Activated CD8-positive, alpha-beta memory T cell treated with anti-CD3 and anti-CD28 coated beads for 36 hours (primary cell): ENCODE measurements around the gene MKI67. TPM values are rescaled to one million over a fixed set of nuclear protein-coding genes. Genes with fewer than 3 reads are reported as not detected.

ENCODE experiments used
- CTCF ChIA-PET: fragments of 350-600 bp; sonication (Branson Sonifier 250); formaldehyde crosslinking; loops from one replicate; lab custom pipeline; 2021; ENCODE audit warnings: antibody characterized with exemption; lab: Charles Lee
- POLR2A ChIA-PET: fragments of 350-600 bp; sonication (Branson Sonifier 250); formaldehyde crosslinking; loops from one replicate; lab custom pipeline; 2021; ENCODE audit warnings: antibody characterized with exemption; lab: Charles Lee
- total RNA-seq, 2 experiments: library from RNA; stranded (reverse); gene quantifications; one replicate each; pipeline ENCODE4 v1.2.3, GENCODE V29; 2021

MKI67 gene
- total RNA-seq, 2 experiments from 2014 or later = 129 to 135 TPM

- ChIA-PET CTCF (interaction anchor here (1.2 to 1.4 kb wide), 2 partner anchors 66 to 172 kb away, joined by 3 to 5 read pairs; no protein-coding TSS in a partner anchor), POLR2A (no interaction called here)
These were observed 48.9 kb downstream of the MKI67 start for GRCh38 chr10:128077155-128077875.

- ChIA-PET CTCF (interaction anchor here (1.7 to 2.9 kb wide), 2 partner anchors 9 to 39 kb away, joined by 3 to 12 read pairs; no protein-coding TSS in a partner anchor), POLR2A (no interaction called here)
These were observed 51.6 kb downstream of the MKI67 start for GRCh38 chr10:128074589-128074988.

- POLR2A ChIA-PET = no interaction called here
- CTCF ChIA-PET = interaction anchor here (1.7 to 2.9 kb wide), 2 partner anchors 10 to 39 kb away, joined by 3 to 12 read pairs; no protein-coding TSS in a partner anchor
These were observed 52.3 kb downstream of the MKI67 start for GRCh38 chr10:128073890-128074289.

- CTCF ChIA-PET = interaction anchor here (1.7 to 2.9 kb wide), 2 partner anchors 11 to 38 kb away, joined by 3 to 12 read pairs; no protein-coding TSS in a partner anchor
- POLR2A ChIA-PET = no interaction called here
These were observed 53.1 kb downstream of the MKI67 start for GRCh38 chr10:128072941-128073645.

- CTCF ChIA-PET = interaction anchor here (1.5 to 1.9 kb wide), 3 partner anchors 37 to 106 kb away, joined by 4 to 6 read pairs (median 5); no protein-coding TSS in a partner anchor
- POLR2A ChIA-PET = no interaction called here
These were observed 54.2 kb downstream of the MKI67 start for GRCh38 chr10:128072046-128072445.

GRCh38 chr10:128071417-128071782 is 54.8 kb downstream of the MKI67 start:
- POLR2A ChIA-PET = no interaction called here
- CTCF ChIA-PET = interaction anchor here (0.9 to 1.9 kb wide), 4 partner anchors 36 to 107 kb away, joined by 3 to 6 read pairs (median 4); no protein-coding TSS in a partner anchor

- CTCF ChIA-PET = interaction anchor here (0.9 to 3.6 kb wide), 11 partner anchors 23 to 165 kb away, joined by 3 to 71 read pairs (median 10); partner anchors contain the start of gene PTPRE
- POLR2A ChIA-PET = no interaction called here
These were observed 55.4 kb downstream of the MKI67 start for GRCh38 chr10:128070721-128071416.

- ChIA-PET CTCF (interaction anchor here (1.1 to 3.6 kb wide), 11 partner anchors 22 to 164 kb away, joined by 3 to 71 read pairs (median 10); partner anchors contain the start of gene PTPRE), POLR2A (no interaction called here)
These were observed 56.1 kb downstream of the MKI67 start for GRCh38 chr10:128070161-128070560.

GRCh38 chr10:128069351-128070051 is 56.7 kb downstream of the MKI67 start:
- CTCF ChIA-PET = interaction anchor here (0.7 to 3.6 kb wide), 27 partner anchors 9 to 163 kb away, joined by 3 to 71 read pairs (median 5); partner anchors contain the start of gene PTPRE
- POLR2A ChIA-PET = interaction anchor here (1.4 kb wide), 1 partner anchor 22 kb away, joined by 6 read pairs; no protein-coding TSS in a partner anchor

GRCh38 chr10:128068398-128069285 is 57.6 kb downstream of the MKI67 start:
- CTCF ChIA-PET = interaction anchor here (0.7 to 3.6 kb wide), 27 partner anchors 8 to 162 kb away, joined by 3 to 71 read pairs (median 5); partner anchors contain the start of gene PTPRE
- POLR2A ChIA-PET = interaction anchor here (1.4 kb wide), 1 partner anchor 21 kb away, joined by 6 read pairs; no protein-coding TSS in a partner anchor

- CTCF ChIA-PET = interaction anchor here (2.5 to 3.6 kb wide), 2 partner anchors 20 to 33 kb away, joined by 22 to 71 read pairs; no protein-coding TSS in a partner anchor
- POLR2A ChIA-PET = no interaction called here
These were observed 58.4 kb downstream of the MKI67 start for GRCh38 chr10:128067691-128068397.

GRCh38 chr10:128066870-128067382 is 59.3 kb downstream of the MKI67 start:
- POLR2A ChIA-PET = no interaction called here

GRCh38 chr10:128065881-128066534 is 60.2 kb downstream of the MKI67 start:
- CTCF ChIA-PET = no interaction called here
- POLR2A ChIA-PET = no interaction called here

More at GRCh38 chr10:128066870-128067382, 59.3 kb downstream of the MKI67 start:
- CTCF ChIA-PET = interaction anchor here (3.6 kb wide), 1 partner anchor 32 kb away, joined by 71 read pairs; no protein-coding TSS in a partner anchor

GRCh38 chr10:128064970-128065580 is 61.1 kb downstream of the MKI67 start:
- POLR2A ChIA-PET = interaction anchor here (1.0 to 4.8 kb wide), 4 partner anchors 17 to 74 kb away, joined by 3 to 79 read pairs (median 4); partner anchors contain the start of gene MKI67
- CTCF ChIA-PET = interaction anchor here (1.0 to 4.5 kb wide), 5 partner anchors 16 to 158 kb away, joined by 3 to 77 read pairs (median 4); partner anchors contain the start of gene PTPRE
